Common myeloid progenitor, CD34-positive (primary cell): ENCODE measurements around the gene PHF11.
A peak's percentile ranks its signal among the peaks of the same experiment; 100 is the strongest.

Experiments
- CTCF ChIA-PET: fragments of 350-600 bp; sonication (Branson Sonifier 250); formaldehyde crosslinking; loops from one replicate; lab custom pipeline; 2021; ENCODE audit warnings: antibody characterized with exemption; lab: Charles Lee
- POLR2A ChIA-PET: fragments of 350-600 bp; sonication (Branson Sonifier 250); formaldehyde crosslinking; loops from one replicate; lab custom pipeline; 2021; ENCODE audit warnings: antibody characterized with exemption; lab: Charles Lee
- DNase-seq, 3 donors: peaks; one replicate each; pipeline versions ENCODE4 v3.0.0 to v3.0.0-alpha.2; 2013
- H3K27ac ChIP-seq, 2 experiments: 1 replicate in 1 of 2; 2 replicates in 1 of 2; pipeline ENCODE4 v1.7.0; 2013; ENCODE audit warnings: inconsistent platforms in 2 of 2, low read length in 2 of 2, mild to moderate bottlenecking in 2 of 2, low read depth in 1 of 2, moderate library complexity in 1 of 2; ENCODE audit not compliant: severe bottlenecking in 2 of 2, insufficient read depth in 1 of 2, poor library complexity in 1 of 2
- H3K27me3 ChIP-seq, 5 experiments: replicated peaks in 2 of 5; 1 replicate in 3 of 5; 2 replicates in 2 of 5; pipeline versions ENCODE4 v1.6.1 to v1.7.0; 2013; ENCODE audit warnings: low read length in 4 of 5, mild to moderate bottlenecking in 2 of 5, moderate library complexity in 2 of 5, inconsistent platforms in 1 of 5; ENCODE audit not compliant: insufficient read depth in 5 of 5, control insufficient read depth in 4 of 5
- H3K36me3 ChIP-seq, 4 experiments: 1 replicate in 2 of 4; 2 replicates in 2 of 4; pipeline versions ENCODE4 v1.6.1 to v1.7.0; 2013; ENCODE audit warnings: low read length in 3 of 4, control low read depth in 1 of 4, mild to moderate bottlenecking in 1 of 4; ENCODE audit not compliant: control insufficient read depth in 4 of 4, insufficient read depth in 4 of 4
- H3K4me1 ChIP-seq, 4 experiments: 1 replicate in 3 of 4; 2 replicates in 1 of 4; pipeline versions ENCODE4 v1.6.1 to v1.7.1; 2013; ENCODE audit warnings: low read length in 3 of 4, mild to moderate bottlenecking in 3 of 4, control low read depth in 1 of 4, inconsistent platforms in 1 of 4, moderate library complexity in 1 of 4; ENCODE audit not compliant: control insufficient read depth in 4 of 4, insufficient read depth in 4 of 4; ENCODE audit errors: control extremely low read depth in 1 of 4
- H3K4me3 ChIP-seq, 7 experiments: 1 replicate in 4 of 7; 2 replicates in 3 of 7; pipeline versions ENCODE4 v1.5.1 to v1.7.0; 2013; ENCODE audit warnings: mild to moderate bottlenecking in 7 of 7, low read length in 6 of 7, moderate library complexity in 6 of 7, inconsistent platforms in 2 of 7, low read depth in 2 of 7, control low read depth in 1 of 7; ENCODE audit not compliant: insufficient read depth in 4 of 7, control insufficient read depth in 1 of 7; ENCODE audit errors: extremely low read depth in 1 of 7
- H3K9me3 ChIP-seq, 5 experiments: 1 replicate in 4 of 5; 2 replicates in 1 of 5; pipeline versions ENCODE4 v1.6.1 to v1.7.1; 2013; ENCODE audit warnings: low read length in 4 of 5, mild to moderate bottlenecking in 2 of 5, inconsistent platforms in 1 of 5, low read depth in 1 of 5, moderate library complexity in 1 of 5; ENCODE audit not compliant: control insufficient read depth in 4 of 5, insufficient read depth in 2 of 5; ENCODE audit errors: control extremely low read depth in 1 of 5
- WGBS: methylation state at CpG from one replicate; pipeline ENCODE4 v1.1.5; 2013; ENCODE audit not compliant: insufficient coverage; 5-methylcytosine and 5-hydroxymethylcytosine counted together

The PHF11 gene

DNA sequence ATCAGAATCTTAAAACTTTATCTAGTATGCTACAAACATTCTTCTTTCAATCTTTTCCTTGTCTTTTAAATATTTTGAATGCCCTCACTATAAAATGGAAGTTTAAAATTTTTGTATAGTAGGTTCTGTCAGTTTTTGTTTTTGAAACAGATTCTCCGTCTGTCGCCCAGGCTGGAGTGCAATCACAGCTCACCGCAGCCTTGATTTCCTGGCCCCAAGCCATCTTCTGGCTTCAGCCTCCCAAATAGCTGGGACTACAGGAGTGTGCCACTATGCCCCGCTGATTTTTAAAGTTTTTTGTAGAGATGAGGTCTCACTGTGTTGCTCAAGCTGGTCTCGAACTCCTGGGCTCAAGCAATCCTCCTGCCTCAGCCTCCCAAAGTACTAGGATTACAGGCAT is 20.7 kb downstream of the PHF11 start:
- DNase-seq, result no peak
- WGBS, result 100% methylated on average over 4 of the region's 5 CpGs
- ChIA-PET POLR2A (no interaction called here), CTCF (interaction anchor here (1.2 to 1.9 kb wide), 5 partner anchors 9 to 33 kb away, joined by 3 to 4 read pairs (median 4); no protein-coding TSS in a partner anchor)
- Histone ChIP-seq H3K27ac (no peak overlapping the region), H3K9me3 (no peaks in the 10 kb centered on the region), H3K36me3 (peaks cover 23 to 66% (median 38%) of the 10 kb centered on the region in 4 experiments), H3K4me1 (no peaks in the 10 kb centered on the region), H3K4me3 (no peak overlapping the region), H3K27me3 (no peaks in the 10 kb centered on the region)

DNA sequence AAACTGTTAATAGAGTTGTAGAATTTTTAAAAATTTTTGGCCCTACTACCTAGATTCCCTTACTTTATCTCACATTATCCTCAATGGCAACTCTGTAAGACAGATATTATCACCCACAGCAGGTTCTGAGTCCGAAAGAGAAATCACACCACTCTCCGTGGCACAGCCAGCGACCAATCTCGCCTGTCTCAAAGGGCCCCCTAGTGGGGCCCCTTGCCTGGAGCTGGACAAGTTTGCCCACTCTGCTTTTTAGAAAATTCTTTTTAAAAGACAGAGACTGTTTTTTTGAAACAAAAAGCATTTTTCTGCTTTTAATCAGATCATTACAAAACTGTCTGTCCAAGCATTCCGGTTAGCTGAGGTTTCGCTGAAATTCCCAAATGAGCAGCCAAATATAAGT is 21.7 kb downstream of the PHF11 start:
- CTCF ChIA-PET, result interaction anchor here (0.9 to 2.9 kb wide), 7 partner anchors 11 to 96 kb away, joined by 3 to 11 read pairs (median 4); partner anchors contain the start of gene PHF11
- POLR2A ChIA-PET, result no interaction called here

DNA sequence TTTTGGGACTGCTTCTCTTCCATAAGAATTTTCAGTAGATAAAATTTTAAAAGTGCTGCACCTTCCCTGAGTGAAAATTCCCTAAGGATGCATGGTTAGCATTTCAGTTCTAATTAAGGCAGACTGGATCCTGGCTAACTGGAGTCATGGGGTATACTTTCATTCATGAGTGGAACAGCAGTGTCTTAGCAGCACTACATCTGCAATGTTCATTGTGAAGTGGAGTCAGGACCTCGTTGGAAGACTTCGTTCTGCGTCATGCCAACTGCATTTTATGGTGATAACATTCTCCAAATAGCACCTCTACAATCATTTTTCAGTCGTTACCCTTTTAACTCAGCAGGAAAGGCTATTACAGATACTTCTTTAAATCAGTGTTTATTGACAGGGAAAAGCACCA is 25.5 kb downstream of the PHF11 start:
- H3K27me3 ChIP-seq, result no peaks in the 10 kb centered on the region
- CTCF ChIA-PET, result no interaction called here
- no peak for DNase-seq
- WGBS, result 100% methylated on average over 4 of the region's 4 CpGs
- H3K9me3 ChIP-seq, result no peaks in the 10 kb centered on the region
- no peak overlapping the region for H3K4me3 ChIP-seq
- H3K27ac ChIP-seq, result no peak overlapping the region
- peaks cover 13 to 57% (median 26%) of the 10 kb centered on the region in 4 experiments for H3K36me3 ChIP-seq
- POLR2A ChIA-PET, result no interaction called here
- peaks cover 0 to 4% (median under 1%) of the 10 kb centered on the region in 4 experiments for H3K4me1 ChIP-seq

More for the DNA sequence above, 21.7 kb downstream of the PHF11 start:
- no peak overlapping the region for H3K4me3 ChIP-seq
- H3K27me3 ChIP-seq, result no peaks in the 10 kb centered on the region
- no peak overlapping the region for H3K27ac ChIP-seq
- peaks cover 0 to 4% (median 0%) of the 10 kb centered on the region in 4 experiments for H3K4me1 ChIP-seq
- no peaks in the 10 kb centered on the region for H3K9me3 ChIP-seq
- no peak for DNase-seq
- H3K36me3 ChIP-seq, result peaks cover 19 to 72% (median 41%) of the 10 kb centered on the region in 4 experiments
- 75% methylated on average over 4 of the region's 6 CpGs for WGBS

DNA sequence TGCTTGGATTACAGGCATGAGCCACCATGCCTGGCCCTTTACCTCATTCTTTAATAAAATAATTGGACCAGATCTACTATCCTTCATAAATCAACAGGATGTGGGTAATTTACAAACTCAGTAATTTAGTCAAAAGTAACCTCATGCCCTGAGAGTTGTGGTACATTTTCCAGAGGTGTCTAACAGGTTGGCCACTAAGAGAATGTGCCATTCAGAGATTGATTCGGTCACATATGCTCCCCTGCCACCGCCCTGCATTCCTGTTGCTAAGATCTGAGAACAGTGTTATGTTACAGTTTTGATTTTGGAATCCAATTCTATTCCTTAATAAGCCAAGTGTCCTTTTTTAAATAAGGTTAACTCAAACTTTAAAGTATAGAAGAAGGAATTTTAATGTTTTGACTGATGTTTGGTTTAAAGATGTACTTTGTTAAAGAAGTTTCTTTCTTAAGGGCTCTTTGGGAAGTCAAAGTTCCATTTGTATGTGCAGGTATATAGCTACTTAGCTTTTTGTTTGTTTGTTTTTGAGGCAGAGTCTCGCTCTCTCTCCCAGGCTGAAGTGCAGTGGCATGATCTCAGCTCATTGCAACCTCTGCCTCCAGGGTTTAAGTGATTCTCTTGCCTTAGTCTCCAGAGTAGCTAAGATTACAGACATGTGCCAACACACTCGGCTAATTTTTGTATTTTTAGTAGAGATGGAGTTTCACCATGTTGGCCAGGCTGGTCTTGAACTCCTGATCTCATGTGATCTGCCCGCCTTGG is 29.2 kb downstream of the PHF11 start:
- H3K4me3 ChIP-seq, result no peak overlapping the region
- 100% methylated on average over 3 of the region's 5 CpGs for WGBS
- H3K36me3 ChIP-seq, result peaks cover 14 to 43% (median 23%) of the 10 kb centered on the region in 4 experiments
- no peak for DNase-seq
- no peak overlapping the region for H3K27ac ChIP-seq
- no peaks in the 10 kb centered on the region for H3K9me3 ChIP-seq
- ChIA-PET POLR2A (interaction anchor here (0.6 kb wide), 1 partner anchor 293 kb away, joined by 3 read pairs; no protein-coding TSS in a partner anchor), CTCF (interaction anchor here (0.8 to 1.2 kb wide), 5 partner anchors 9 to 236 kb away, joined by 3 to 4 read pairs (median 3); partner anchors contain the start of gene PHF11)
- no peaks in the 10 kb centered on the region for H3K27me3 ChIP-seq
- peaks cover 1 to 33% (median 4%) of the 10 kb centered on the region in 4 experiments for H3K4me1 ChIP-seq

DNA sequence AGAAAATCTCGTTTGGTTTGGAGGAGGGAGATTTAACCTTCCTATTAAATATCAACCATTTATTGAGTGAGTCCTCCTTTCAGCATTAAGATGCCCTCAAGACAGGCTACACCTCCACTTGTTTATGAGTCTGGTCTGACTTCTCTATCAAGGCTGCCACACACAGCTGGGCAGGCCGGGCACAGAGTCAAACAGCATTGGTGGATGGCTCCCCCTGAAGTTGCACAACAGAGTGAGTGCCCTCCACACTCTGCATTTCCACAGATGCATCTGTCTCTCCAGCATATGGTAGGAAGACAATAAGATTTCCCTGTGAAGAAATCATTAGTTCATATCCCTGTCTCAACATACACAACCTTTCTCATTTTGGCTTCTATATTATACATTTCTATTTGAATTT is 31.4 kb downstream of the PHF11 start:
- CTCF ChIA-PET, result interaction anchor here (1.2 to 2.0 kb wide), 3 partner anchors 12 to 33 kb away, joined by 3 to 5 read pairs (median 5); no protein-coding TSS in a partner anchor
- Histone ChIP-seq H3K9me3 (no peaks in the 10 kb centered on the region), H3K4me3 (no peak overlapping the region), H3K36me3 (peaks cover 12 to 30% (median 22%) of the 10 kb centered on the region in 4 experiments), H3K4me1 (peaks cover 9 to 53% (median 15%) of the 10 kb centered on the region in 4 experiments), H3K27ac (no peak overlapping the region), H3K27me3 (no peaks in the 10 kb centered on the region)
- DNase-seq, result peak in 2 of 3 donors; percentile 21 to 24
- 100% methylated on average over 1 of the region's 2 CpGs for WGBS
- POLR2A ChIA-PET, result no interaction called here

DNA sequence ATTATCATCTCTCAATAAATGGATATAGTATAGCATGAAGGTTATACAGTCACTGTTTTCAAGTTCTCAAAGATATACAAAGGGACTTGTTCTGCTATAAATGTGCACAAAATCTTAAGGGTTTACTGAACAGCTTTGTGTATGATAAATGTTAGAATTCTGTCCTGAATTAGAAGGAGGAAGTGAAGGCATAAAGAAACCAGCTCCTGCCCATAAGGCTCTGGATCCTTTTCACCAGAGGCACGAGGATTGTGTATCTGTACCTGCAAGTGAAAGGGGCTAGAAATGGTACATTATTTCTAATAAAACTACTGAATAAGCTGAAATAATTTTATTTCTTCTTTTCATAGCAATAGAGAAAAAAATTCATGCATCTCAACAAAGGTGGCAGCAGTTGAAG is 32.4 kb downstream of the PHF11 start:
- ChIA-PET CTCF (interaction anchor here (1.0 to 1.9 kb wide), 6 partner anchors 9 to 32 kb away, joined by 3 to 5 read pairs (median 4); no protein-coding TSS in a partner anchor), POLR2A (no interaction called here)
- Histone ChIP-seq H3K4me1 (peaks cover 11 to 63% (median 19%) of the 10 kb centered on the region in 4 experiments), H3K27me3 (no peaks in the 10 kb centered on the region), H3K36me3 (peaks cover 9 to 26% (median 21%) of the 10 kb centered on the region in 4 experiments), H3K4me3 (no peak overlapping the region), H3K27ac (no peak overlapping the region), H3K9me3 (no peaks in the 10 kb centered on the region)
- no CpG with 5 or more reads among the region's 1 CpG for WGBS
- DNase-seq, result no peak
